Nucleus accumbens (tissue), 56 donors: ENCODE results near the gene UHRF2.
A peak's percentile ranks its signal among the peaks of the same experiment; 100 is the strongest.
"Not testable (repeated sequence)": the region's sequence is repeated elsewhere in the genome, so short reads cannot be mapped to it uniquely, and the experiment has no call there.

Source experiments
- DNase-seq, 56 donors: peaks; one replicate each; lab custom pipeline; 2025; lab: John Stamatoyannopoulos, UW

UHRF2 gene

DNA sequence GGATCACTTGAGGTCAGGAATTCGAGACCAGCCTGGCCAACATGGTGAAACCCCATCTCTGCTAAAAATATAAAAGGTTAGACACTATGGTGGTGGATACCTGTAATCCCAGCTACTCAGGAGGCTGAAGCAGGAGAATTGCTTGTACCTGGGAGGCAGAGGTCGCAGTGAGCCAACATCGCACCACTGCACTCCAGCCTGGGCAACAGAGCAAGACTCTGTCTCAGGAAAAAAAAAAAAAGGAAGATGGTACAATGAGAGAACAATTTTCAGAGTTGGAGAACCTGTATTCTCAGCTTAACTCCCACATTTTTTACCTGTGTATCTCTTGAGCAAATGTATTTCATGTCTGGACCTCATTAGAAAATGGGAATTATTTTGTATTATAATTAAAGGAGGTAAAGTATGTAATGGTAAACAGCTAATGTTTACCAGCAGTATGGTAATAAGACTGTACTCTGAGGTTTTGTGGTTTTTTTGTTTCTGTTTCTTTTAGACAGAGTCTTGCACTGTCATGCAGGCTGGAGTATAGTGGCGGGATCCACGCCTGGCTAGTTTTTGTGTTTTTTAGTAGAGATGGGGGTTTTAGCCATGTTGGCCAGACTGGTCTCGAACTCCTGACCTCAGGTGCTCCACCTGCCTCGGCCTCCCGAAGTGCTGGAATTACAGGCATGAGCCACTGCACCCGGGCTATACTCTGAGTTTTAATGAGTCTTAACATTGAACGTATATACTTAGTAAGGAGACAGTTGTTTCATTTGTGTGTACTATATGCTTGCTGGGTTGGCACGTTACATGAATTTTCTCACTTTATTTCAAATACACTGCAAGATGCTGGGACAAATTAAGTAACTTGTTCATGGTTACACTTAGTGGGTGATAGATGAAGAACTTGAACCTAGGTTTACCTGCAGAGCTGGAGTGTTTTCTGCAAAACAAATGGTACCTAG, 16.2 kb downstream of the UHRF2 start:
- DNase-seq, result no peak

DNA sequence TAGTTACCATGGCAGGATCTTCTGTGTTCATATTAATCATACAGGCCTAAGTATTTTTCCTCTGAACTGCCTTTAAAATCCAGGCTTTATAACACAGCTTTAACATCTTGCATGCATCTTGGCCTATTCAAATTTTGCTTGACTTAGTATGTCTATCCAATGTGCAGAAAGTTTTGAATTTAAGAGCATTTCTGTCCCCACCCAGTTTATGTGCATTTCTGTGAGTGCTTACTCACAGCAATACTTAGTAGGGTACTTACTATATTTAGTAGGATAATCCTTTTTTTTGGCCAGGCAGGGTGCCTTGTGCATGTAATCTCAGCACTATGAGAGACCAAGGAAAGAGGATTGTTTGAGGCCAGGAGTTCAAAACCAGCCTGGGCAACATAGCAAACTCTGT, 18.0 kb downstream of the UHRF2 start:
- DNase-seq, result no peak

DNA sequence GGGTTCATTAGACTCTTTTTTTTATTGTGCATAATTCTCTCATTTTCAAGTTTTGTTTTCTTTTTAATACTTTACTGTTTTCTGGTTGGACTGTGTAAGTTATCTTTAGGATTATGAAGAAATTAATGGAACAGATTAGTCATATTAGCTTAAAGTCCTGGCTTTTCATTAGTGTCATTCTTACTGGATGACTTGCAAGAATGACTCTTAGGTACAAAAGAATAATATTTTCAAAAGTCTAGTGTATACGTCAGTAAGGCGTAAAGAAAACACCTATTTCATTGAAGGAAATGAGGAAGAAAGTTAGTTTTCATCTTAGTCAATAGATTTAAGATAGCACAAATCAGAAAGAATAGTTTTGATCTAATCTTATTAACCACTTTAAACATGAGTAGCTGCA, 20.4 kb downstream of the UHRF2 start:
- no peak for DNase-seq

DNA sequence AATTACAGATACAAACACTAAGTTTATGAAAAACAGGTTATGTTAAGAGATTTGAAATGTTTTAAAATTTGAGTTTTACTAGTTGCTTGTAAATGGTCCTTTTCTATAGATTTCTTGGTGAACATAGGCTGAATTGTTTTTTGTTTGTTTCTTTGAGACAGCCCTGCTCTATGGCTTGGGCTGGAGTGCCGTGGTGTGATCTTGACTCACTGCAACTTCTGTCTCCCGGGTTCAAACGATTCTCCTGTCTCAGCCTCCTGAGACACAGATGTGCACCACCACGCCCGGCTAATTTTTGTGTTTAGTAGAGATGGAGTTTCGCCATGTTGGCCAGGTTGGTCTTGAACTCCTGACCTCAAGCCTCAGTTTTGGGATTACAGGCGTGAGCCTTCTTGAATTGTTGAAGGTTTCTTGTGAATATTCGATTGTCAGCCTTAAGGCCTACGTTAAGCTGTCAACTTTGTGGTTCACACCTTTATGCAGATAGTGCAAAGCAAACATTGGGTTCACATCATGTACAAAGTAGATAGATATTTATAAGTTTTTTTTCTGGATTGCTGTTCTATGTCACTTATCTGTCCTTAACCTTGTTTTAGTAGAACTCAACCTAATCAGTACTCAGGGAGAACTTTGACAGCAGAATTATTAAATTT, 26.2 kb downstream of the UHRF2 start:
- DNase-seq, result peak in 1 of 56 donors; percentile 18

GRCh38 chr9:6440405-6440804, 27.4 kb downstream of the UHRF2 start:
- no peak for DNase-seq

DNA sequence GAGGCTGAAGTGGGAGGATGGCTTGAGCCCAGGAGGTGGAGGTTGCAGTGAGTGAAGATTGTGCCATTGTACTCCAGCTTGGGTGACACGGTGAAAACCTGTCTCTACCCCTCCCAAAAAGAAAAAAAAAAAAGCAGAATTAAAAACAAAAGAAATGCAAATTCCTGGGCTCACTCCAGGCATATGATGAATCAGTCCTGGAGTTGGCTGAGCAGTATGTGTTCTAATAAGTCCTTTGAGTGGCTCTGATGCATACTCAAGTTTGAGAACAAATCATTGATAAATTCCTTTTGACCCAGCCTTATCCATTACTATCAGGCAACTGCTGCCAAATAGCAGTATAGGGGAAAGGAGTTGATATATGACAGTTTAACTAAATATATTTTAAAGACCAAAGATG, 28.3 kb downstream of the UHRF2 start:
- no peak for DNase-seq

DNA sequence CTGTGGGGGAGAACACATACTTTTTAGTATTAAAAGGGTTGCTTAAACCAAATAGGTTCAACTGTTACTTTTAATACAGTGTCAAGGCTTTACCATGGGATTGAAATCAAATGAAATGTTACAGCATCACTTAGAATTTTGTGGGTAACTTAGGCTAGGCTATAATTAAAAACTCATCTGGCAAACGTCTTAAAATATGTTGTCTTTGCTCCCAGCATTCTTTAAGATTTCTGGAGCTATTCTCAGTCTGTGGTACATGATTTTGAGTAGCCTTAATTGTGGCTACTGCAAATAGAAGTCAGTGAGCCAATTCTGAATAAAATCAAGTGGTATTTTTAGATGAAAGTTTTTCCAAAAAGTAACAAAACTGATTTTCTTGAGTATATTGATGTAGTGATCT, 30.7 kb downstream of the UHRF2 start:
- DNase-seq, result no peak

DNA sequence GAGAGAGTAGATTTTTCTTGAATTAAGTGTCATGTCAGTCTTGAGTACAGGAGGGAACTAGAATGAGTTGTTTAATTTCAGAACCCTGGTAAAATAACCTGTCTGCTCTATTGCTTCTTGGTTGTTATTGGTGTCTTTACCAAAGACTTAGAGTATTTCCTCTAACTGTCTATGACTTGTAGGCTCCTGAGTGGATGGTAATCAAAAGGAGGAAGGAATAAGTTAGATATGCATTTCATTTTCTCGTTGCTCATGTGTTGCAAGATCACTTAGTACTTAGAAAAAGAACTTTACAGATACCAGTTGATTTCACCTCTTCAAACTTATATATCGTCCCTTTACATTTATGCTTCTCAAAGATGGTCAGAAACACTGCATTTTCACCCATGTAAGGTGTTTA, 31.1 kb downstream of the UHRF2 start:
- DNase-seq, result no peak

DNA sequence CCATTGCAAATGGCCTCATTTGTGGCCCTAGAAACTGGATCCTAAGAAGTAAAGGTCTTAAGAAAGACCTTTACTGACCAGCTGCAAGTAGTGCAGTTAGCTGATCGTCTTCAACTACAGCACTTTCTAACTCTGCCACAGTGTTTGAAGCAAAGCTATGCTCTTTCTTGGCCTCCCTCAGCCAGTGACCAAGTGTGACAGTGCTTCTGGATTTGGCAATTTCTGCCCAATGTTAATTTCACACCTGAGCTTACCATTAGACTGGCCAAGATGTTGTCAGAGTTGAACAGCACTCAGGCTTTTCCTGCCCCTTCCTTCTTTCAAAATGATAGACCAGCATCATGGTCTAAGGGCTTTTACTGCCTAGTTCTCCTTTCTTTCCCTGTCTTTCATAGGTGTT, 36.1 kb downstream of the UHRF2 start:
- DNase-seq, result no peak

GRCh38 chr9:6449645-6450044, 36.6 kb downstream of the UHRF2 start:
- no peak for DNase-seq

- DNase-seq, result no peak
Observed at GRCh38 chr9:6450641-6451375, 37.8 kb downstream of the UHRF2 start.

GRCh38 chr9:6455292-6455691, 42.3 kb downstream of the UHRF2 start:
- not testable (repeated sequence) for DNase-seq

GRCh38 chr9:6458704-6459103, 45.7 kb downstream of the UHRF2 start:
- DNase-seq, result not testable (repeated sequence)

DNA sequence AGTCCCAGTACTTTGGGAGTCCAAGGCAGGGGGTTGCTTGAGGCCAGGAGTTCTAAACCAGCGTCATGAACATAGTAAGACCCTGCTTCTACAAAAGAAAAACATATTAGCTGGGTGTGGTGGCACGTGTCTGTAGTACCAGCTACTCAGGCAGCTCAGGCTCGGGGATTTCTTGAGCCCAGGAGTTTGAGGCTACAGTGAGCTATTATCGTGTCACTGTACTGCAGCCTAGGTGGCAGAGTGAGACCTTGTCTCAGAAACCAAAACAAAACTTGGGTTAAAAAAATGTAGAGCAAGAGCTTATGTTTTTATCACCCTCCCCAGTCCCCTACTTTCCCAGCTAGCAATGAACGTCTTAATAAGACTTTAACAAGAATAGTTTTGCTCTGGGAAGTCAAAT, 46.7 kb downstream of the UHRF2 start:
- DNase-seq, result no peak

DNA sequence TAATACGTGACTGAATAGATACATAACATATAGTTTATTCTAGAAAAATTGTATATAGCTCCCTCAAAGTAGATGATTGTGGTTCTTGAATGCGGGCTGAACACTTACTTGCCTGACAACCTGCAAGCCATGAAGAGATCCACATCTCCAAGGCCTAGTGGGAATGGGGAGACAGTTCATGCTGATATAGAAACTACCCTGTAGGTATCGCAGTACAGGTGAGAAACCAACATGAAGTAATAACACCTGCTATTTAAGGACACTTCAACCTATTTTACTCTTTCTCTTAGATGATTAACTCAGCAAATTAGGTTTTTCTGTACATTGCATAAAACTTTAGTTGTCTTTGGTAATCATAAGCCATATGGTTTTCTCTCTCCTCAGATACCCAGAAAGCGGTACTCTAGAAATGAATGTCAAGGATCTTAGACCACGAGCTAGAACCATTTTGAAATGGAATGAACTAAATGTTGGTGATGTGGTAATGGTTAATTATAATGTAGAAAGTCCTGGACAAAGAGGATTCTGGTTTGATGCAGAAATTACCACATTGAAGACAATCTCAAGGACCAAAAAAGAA, 47.3 kb downstream of the UHRF2 start:
- DNase-seq, result no peak

DNA sequence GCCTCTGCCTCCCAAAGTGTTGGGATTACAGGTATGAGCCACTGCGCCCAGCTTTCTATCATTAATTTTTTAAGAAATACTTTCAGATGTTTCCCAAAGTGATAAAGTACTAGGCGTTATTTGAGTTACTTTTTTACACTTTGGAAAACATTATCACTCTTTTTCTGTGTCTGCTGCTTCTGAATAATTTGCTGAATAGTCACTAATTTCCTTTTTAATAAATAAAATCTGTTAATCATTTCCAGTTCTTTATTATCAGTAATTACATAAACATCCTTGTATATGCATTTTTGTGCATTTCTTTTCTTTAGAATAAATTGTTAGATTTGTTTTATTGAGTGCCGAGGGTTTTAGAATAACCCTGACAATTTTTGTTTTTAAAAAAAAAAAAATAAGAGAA, 48.6 kb downstream of the UHRF2 start:
- no peak for DNase-seq

- peak in 2 of 56 donors; percentile 5 to 23 for DNase-seq
Observed at GRCh38 chr9:6467006-6467625, 54.1 kb downstream of the UHRF2 start.

GRCh38 chr9:6471231-6471850, 58.3 kb downstream of the UHRF2 start:
- DNase-seq, result no peak

GRCh38 chr9:6473151-6473550, 60.2 kb downstream of the UHRF2 start:
- no peak for DNase-seq

- no peak for DNase-seq
Observed at GRCh38 chr9:6479959-6480358, 67.0 kb downstream of the UHRF2 start.
